A673 (cell line): ENCODE results near the gene MON2. TPM values are rescaled to one million over a fixed set of nuclear protein-coding genes. Genes with fewer than 3 reads are reported as not detected.

ENCODE experiments used
- BruUV-seq: library from RNA; stranded (reverse); fragments of 400-500 nt; replicated peaks from 2 replicates; lab custom pipeline; 2021; lab: Mats Ljungman, UMichigan
- CTCF ChIA-PET: fragments of 300-600 bp; sonication (Branson Sonifier 250); formaldehyde crosslinking; loops from one replicate; lab custom pipeline; 2022; ENCODE audit warnings: antibody characterized with exemption; lab: Charles Lee
- POLR2A ChIA-PET: fragments of 300-600 bp; sonication (Branson Sonifier 250); formaldehyde crosslinking; loops from one replicate; lab custom pipeline; 2022; ENCODE audit warnings: antibody characterized with exemption; ENCODE audit not compliant: low non-redundant PET; lab: Charles Lee
- DNase-seq: peaks from one replicate; pipeline ENCODE4 v3.0.0-alpha.2; 2015; ENCODE audit warnings: low spot score
- H3K27ac ChIP-seq: fragments of 200-600 bp; sonication (generic); 2 replicates; pipeline ENCODE4 v1.5.1; 2016; ENCODE audit warnings: mixed run types, low read depth, mild to moderate bottlenecking, mixed read lengths, antibody characterized with exemption, low read length; ENCODE audit not compliant: poor library complexity, severe bottlenecking
- H3K27me3 ChIP-seq: fragments of 200-600 bp; sonication (generic); replicated peaks from 2 replicates; pipeline ENCODE4 v1.6.1; 2017; ENCODE audit warnings: mixed run types, low read depth, mild to moderate bottlenecking, mixed read lengths, antibody characterized with exemption, low read length; ENCODE audit not compliant: insufficient read depth, poor library complexity
- H3K36me3 ChIP-seq: fragments of 200-600 bp; sonication (generic); 2 replicates; pipeline ENCODE4 v1.6.1; 2016; ENCODE audit warnings: mixed run types, mild to moderate bottlenecking, mixed read lengths, antibody characterized with exemption, low read length; ENCODE audit not compliant: insufficient read depth, poor library complexity, severe bottlenecking
- H3K4me1 ChIP-seq: fragments of 200-600 bp; sonication (generic); 2 replicates; pipeline ENCODE4 v1.6.1; 2017; ENCODE audit warnings: mixed run types, mild to moderate bottlenecking, mixed read lengths, antibody characterized with exemption, low read length; ENCODE audit not compliant: insufficient read depth, poor library complexity, severe bottlenecking
- H3K4me3 ChIP-seq: fragments of 200-600 bp; sonication (generic); 2 replicates; pipeline ENCODE4 v1.5.1; 2016; ENCODE audit warnings: low read depth, mixed run types, mild to moderate bottlenecking, mixed read lengths, low read length; ENCODE audit not compliant: poor library complexity, severe bottlenecking
- H3K9me3 ChIP-seq: fragments of 200-600 bp; sonication (generic); 2 replicates; pipeline ENCODE4 v1.6.1; 2016; ENCODE audit warnings: mixed run types, low read depth, mild to moderate bottlenecking, mixed read lengths, antibody characterized with exemption, low read length; ENCODE audit not compliant: poor library complexity, severe bottlenecking
- CTCF ChIP-seq: fragments of 300-800, 200-600 bp; sonication (generic); conservative IDR thresholded peaks from 2 replicates; pipeline ENCODE4 v1.5.1; 2017; ENCODE audit warnings: low read depth, mild to moderate bottlenecking, antibody characterized with exemption, low read length, moderate library complexity, mixed read lengths
- EZH2 ChIP-seq: fragments of 200-600 bp; sonication (generic); IDR thresholded peaks from 2 replicates; pipeline ENCODE4 v1.6.1; 2017; ENCODE audit warnings: borderline replicate concordance, low read depth, mild to moderate bottlenecking, mixed read lengths, antibody characterized with exemption, low read length; ENCODE audit not compliant: poor library complexity, severe bottlenecking
- intact Hi-C: fragments of 100-400 bp; cut with micrococcal nuclease; formaldehyde crosslinking; loops from one replicate; pipeline ENCODE4 v1.10.0; 2022; ENCODE audit not compliant: unreplicated experiment
- total RNA-seq: library from RNA; stranded (reverse); gene quantifications from 2 replicates; pipeline ENCODE4 v1.2.3, GENCODE V29; 2021

Gene MON2
- total RNA-seq, 1 experiment from 2014 or later, result 36.0 TPM

GRCh38 chr12:62436164-62436503 lies 30.5 kb upstream of the MON2 start:
- no TSS peak for BruUV-seq
- Histone ChIP-seq H3K9me3 (peaks cover 5% of the 10 kb centered on the region), H3K4me3 (no peak overlapping the region), H3K27ac (no peak overlapping the region), H3K27me3 (peaks cover 8% of the 10 kb centered on the region), H3K4me1 (no peaks in the 10 kb centered on the region), H3K36me3 (no peaks in the 10 kb centered on the region)
- DNase-seq, result no peak
- ChIA-PET POLR2A (no interaction called here), CTCF (interaction anchor here (0.6 to 1.0 kb wide), 2 partner anchors 358 to 362 kb away, joined by 3 read pairs; no protein-coding TSS in a partner anchor)
- TF ChIP-seq CTCF (no peak), EZH2 (no peak)
- intact Hi-C loops, result loop anchor here (5.0 to 10.0 kb wide), 2 partner anchors 149 to 376 kb away; no protein-coding TSS in a partner anchor

- peak; percentile 65 for DNase-seq
- no peaks in the 10 kb centered on the region for H3K4me1 ChIP-seq
- H3K27me3 ChIP-seq, result peaks cover 8% of the 10 kb centered on the region
- H3K9me3 ChIP-seq, result peaks cover 10% of the 10 kb centered on the region
- ChIA-PET CTCF (interaction anchor here (0.6 to 1.6 kb wide), 5 partner anchors 354 to 657 kb away, joined by 3 to 5 read pairs (median 3); no protein-coding TSS in a partner anchor), POLR2A (no interaction called here)
- no peaks in the 10 kb centered on the region for H3K36me3 ChIP-seq
- no peak overlapping the region for H3K27ac ChIP-seq
- intact Hi-C loops, result loop anchor here (1.0 to 10.0 kb wide), 3 partner anchors 147 to 374 kb away; no protein-coding TSS in a partner anchor
- BruUV-seq, result no TSS peak
- TF ChIP-seq CTCF (peak; percentile 78), EZH2 (no peak)
- H3K4me3 ChIP-seq, result no peak overlapping the region
Observed at GRCh38 chr12:62438098-62438692, 28.4 kb upstream of the MON2 start.

- TF ChIP-seq EZH2 (no peak), CTCF (no peak)
- ChIA-PET CTCF (no interaction called here), POLR2A (no interaction called here)
- DNase-seq, result no peak
- no peak overlapping the region for H3K27ac ChIP-seq
- no peaks in the 10 kb centered on the region for H3K27me3 ChIP-seq
- no peaks in the 10 kb centered on the region for H3K4me1 ChIP-seq
- H3K9me3 ChIP-seq, result peaks cover 8% of the 10 kb centered on the region
- H3K36me3 ChIP-seq, result no peaks in the 10 kb centered on the region
- BruUV-seq, result no TSS peak
- H3K4me3 ChIP-seq, result no peak overlapping the region
- intact Hi-C loops, result no loop called here
Observed at GRCh38 chr12:62446754-62447452, 19.7 kb upstream of the MON2 start.
